Measurements from ENCODE around the gene DLGAP1.

DLGAP1 gene

GRCh38 chr18:4270016-4270415 is 185.1 kb downstream of the DLGAP1 start:
- no peak for DNase-seq (ENCODE audit: low read depth)
- no peak overlapping the region for H3K4me3 ChIP-seq (ENCODE audit: control insufficient read depth, low read depth, low read length)
- TF ChIP-seq CTCF (conservative IDR thresholded peaks at IDR 0.05; ENCODE audit: control insufficient read depth, insufficient read depth, low read depth, low read length), result no peak

GRCh38 chr18:4267641-4268040 is 187.5 kb downstream of the DLGAP1 start:
- no peak overlapping the region for H3K4me3 ChIP-seq (ENCODE audit: control insufficient read depth, low read depth, low read length)
- no peak for TF ChIP-seq CTCF (conservative IDR thresholded peaks at IDR 0.05; ENCODE audit: control insufficient read depth, insufficient read depth, low read depth, low read length)
- DNase-seq (ENCODE audit: low read depth), result no peak

GRCh38 chr18:4264347-4264791 is 190.7 kb downstream of the DLGAP1 start:
- no peak overlapping the region for H3K4me3 ChIP-seq (ENCODE audit: control insufficient read depth, low read depth, low read length)
- TF ChIP-seq CTCF (conservative IDR thresholded peaks at IDR 0.05; ENCODE audit: control insufficient read depth, insufficient read depth, low read depth, low read length), result no peak
- DNase-seq (ENCODE audit: low read depth), result no peak

- TF ChIP-seq CTCF (conservative IDR thresholded peaks at IDR 0.05; ENCODE audit: control insufficient read depth, insufficient read depth, low read depth, low read length), result no peak
- DNase-seq (ENCODE audit: low read depth), result no peak
- no peak overlapping the region for H3K4me3 ChIP-seq (ENCODE audit: control insufficient read depth, low read depth, low read length)
These were observed 195.0 kb downstream of the DLGAP1 start for GRCh38 chr18:4260107-4260506.

- no peak for DNase-seq (ENCODE audit: low read depth)
- no peak overlapping the region for H3K4me3 ChIP-seq (ENCODE audit: control insufficient read depth, low read depth, low read length)
- TF ChIP-seq CTCF (conservative IDR thresholded peaks at IDR 0.05; ENCODE audit: control insufficient read depth, insufficient read depth, low read depth, low read length), result no peak
These were observed 198.2 kb downstream of the DLGAP1 start for GRCh38 chr18:4256766-4257417.

- DNase-seq (ENCODE audit: low read depth), result no peak
- no peak overlapping the region for H3K4me3 ChIP-seq (ENCODE audit: control insufficient read depth, low read depth, low read length)
- TF ChIP-seq CTCF (conservative IDR thresholded peaks at IDR 0.05; ENCODE audit: control insufficient read depth, insufficient read depth, low read depth, low read length), result no peak
These were observed 200.3 kb downstream of the DLGAP1 start for GRCh38 chr18:4254840-4255239.

- no peak for TF ChIP-seq CTCF (conservative IDR thresholded peaks at IDR 0.05; ENCODE audit: control insufficient read depth, insufficient read depth, low read depth, low read length)
- no peak overlapping the region for H3K4me3 ChIP-seq (ENCODE audit: control insufficient read depth, low read depth, low read length)
- no peak for DNase-seq (ENCODE audit: low read depth)
These were observed 202.3 kb downstream of the DLGAP1 start for GRCh38 chr18:4252829-4253228.
